Measurements from ENCODE around the gene HSF4. TPM values are rescaled to one million over a fixed set of nuclear protein-coding genes. Genes with fewer than 3 reads are reported as not detected.

Gene HSF4
- total RNA-seq, 1 experiment from 2014 or later, result 57.1 TPM

DNA sequence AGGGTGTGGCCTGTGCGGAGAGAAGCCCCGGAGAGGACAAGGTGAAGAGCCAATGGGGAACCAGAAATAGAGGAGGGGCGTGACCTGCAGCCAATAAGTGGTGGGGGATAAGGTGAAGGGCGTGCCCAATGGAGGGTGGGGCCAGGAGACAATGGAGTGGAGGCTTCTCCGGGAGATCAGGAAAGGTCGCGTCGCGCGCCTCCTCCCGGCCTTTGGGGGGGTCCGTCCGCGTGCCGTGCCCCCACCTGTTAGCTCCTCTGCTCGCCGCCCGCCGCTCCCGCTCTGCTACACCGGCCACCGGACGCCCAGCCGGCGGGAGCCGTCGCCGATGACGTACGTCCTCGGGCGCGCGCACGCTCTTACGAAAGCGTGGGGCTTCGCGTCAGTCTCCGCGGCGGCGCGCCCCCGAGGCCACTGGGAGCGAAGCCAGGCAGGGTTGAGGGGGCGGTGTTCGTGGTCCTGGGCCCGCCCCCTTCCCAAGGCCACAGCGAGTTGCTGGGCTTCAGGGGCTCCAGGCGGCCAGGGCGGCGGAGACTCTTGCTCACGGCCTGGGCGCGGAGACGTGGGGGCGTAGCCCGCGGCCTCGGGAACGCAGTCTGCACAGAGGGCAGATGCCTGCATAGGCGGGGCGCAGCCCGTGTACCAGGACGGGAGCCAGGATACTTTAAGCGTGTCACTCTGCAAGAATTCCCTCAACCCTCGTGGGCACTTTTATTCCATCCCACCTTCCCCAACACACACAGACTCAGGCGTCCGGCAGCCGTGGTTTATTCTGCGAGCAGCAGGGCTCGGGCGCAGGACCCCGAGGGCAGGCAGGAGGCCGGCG, 19.3 kb downstream of the HSF4 start, which contains the start of gene MATCAP1:
MATCAP1 (minus strand) TSS at position 337 of the 826 bp plus-strand sequence. CDS start 3,353 bp downstream, outside the sequence.
- TF ChIP-seq CTCF (IDR thresholded peaks at IDR 0.05; ENCODE audit: unreplicated experiment), result no peak
- peaks cover 12% of the 10 kb centered on the region for H3K27me3 Mint-ChIP-seq (ENCODE audit: unreplicated experiment)
- no peaks in the 10 kb centered on the region for H3K36me3 Mint-ChIP-seq (ENCODE audit: insufficient read depth, unreplicated experiment)
- intact Hi-C loops (cut with micrococcal nuclease; ENCODE audit: unreplicated experiment), result no loop called here
- H3K9me3 Mint-ChIP-seq (ENCODE audit: low read depth, unreplicated experiment), result no peaks in the 10 kb centered on the region
- BruUV-seq (replicated peaks), result TSS peak; percentile 71
- H3K4me1 Mint-ChIP-seq (ENCODE audit: low read depth, unreplicated experiment), result peaks cover 14% of the 10 kb centered on the region
- CTCF ChIA-PET, result interaction anchor here (0.5 to 2.3 kb wide), 4 partner anchors 10 to 213 kb away, joined by 3 to 23 read pairs (median 6); no protein-coding TSS in a partner anchor
- H3K4me3 Mint-ChIP-seq (ENCODE audit: low read depth, unreplicated experiment), result no peak within 1 kb of the TSS
- H3K27ac Mint-ChIP-seq (ENCODE audit: unreplicated experiment), result no peak within 1 kb of the TSS
- peak; percentile 97 for DNase-seq

- BruUV-seq (replicated peaks), result no TSS peak
- Mint-ChIP-seq H3K4me3 (ENCODE audit: low read depth, unreplicated experiment) (no peak overlapping the region), H3K9me3 (ENCODE audit: low read depth, unreplicated experiment) (no peaks in the 10 kb centered on the region), H3K4me1 (ENCODE audit: low read depth, unreplicated experiment) (peaks cover 10% of the 10 kb centered on the region), H3K36me3 (ENCODE audit: insufficient read depth, unreplicated experiment) (no peaks in the 10 kb centered on the region), H3K27me3 (ENCODE audit: unreplicated experiment) (peaks cover 12% of the 10 kb centered on the region), H3K27ac (ENCODE audit: unreplicated experiment) (no peak overlapping the region)
- TF ChIP-seq CTCF (IDR thresholded peaks at IDR 0.05; ENCODE audit: unreplicated experiment), result no peak
- no peak for DNase-seq
- intact Hi-C loops (cut with micrococcal nuclease; ENCODE audit: unreplicated experiment), result no loop called here
- CTCF ChIA-PET, result interaction anchor here (0.5 to 2.3 kb wide), 6 partner anchors 11 to 231 kb away, joined by 3 to 23 read pairs (median 6); no protein-coding TSS in a partner anchor
These were observed 20.0 kb downstream of the HSF4 start for GRCh38 chr16:67184453-67184994.

DNA sequence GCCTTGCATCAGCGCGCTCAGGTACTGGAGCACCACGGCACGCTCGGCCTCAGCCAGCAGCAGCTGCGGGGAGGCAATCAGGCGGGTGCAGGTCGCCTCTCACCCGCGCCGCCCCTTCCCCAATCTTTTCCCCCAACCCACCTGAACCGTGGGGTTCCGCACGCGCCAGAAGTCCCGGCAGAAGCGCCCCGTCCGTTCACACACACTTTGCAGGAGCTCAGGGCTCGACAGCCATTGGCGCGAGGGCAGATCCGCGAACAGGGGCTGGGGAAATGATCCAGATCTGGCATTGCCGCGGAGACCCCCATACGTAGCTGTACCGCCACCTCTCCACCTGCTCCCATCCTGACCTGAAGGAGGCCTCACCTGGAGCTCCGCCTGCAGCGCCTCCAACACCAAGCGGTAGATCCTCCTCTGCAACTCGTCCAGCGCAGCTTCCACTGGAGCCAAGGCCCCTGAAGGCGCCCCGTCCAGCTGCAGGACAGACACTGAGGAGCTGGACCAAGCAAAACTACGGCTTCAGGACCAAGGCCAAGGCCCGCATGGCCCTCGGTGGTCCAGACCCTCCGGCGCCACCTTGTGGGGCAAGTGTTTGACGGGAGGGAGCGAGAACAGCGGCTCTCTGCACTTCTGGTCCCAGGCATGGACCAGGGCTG, 20.6 kb downstream of the HSF4 start:
- DNase-seq, result peak; percentile 98
- H3K4me1 Mint-ChIP-seq (ENCODE audit: low read depth, unreplicated experiment), result peaks cover 10% of the 10 kb centered on the region
- intact Hi-C loops (cut with micrococcal nuclease; ENCODE audit: unreplicated experiment), result loop anchor here (1.0 to 5.0 kb wide), 3 partner anchors 168 to 238 kb away; no protein-coding TSS in a partner anchor
- H3K36me3 Mint-ChIP-seq (ENCODE audit: insufficient read depth, unreplicated experiment), result no peaks in the 10 kb centered on the region
- TF ChIP-seq CTCF (IDR thresholded peaks at IDR 0.05; ENCODE audit: unreplicated experiment), result peak; percentile 81
- no peak overlapping the region for H3K4me3 Mint-ChIP-seq (ENCODE audit: low read depth, unreplicated experiment)
- CTCF ChIA-PET, result interaction anchor here (0.8 to 2.3 kb wide), 8 partner anchors 11 to 231 kb away, joined by 3 to 23 read pairs (median 4); no protein-coding TSS in a partner anchor
- no peaks in the 10 kb centered on the region for H3K9me3 Mint-ChIP-seq (ENCODE audit: low read depth, unreplicated experiment)
- peaks cover 12% of the 10 kb centered on the region for H3K27me3 Mint-ChIP-seq (ENCODE audit: unreplicated experiment)
- H3K27ac Mint-ChIP-seq (ENCODE audit: unreplicated experiment), result no peak overlapping the region
- no TSS peak for BruUV-seq (replicated peaks)

DNA sequence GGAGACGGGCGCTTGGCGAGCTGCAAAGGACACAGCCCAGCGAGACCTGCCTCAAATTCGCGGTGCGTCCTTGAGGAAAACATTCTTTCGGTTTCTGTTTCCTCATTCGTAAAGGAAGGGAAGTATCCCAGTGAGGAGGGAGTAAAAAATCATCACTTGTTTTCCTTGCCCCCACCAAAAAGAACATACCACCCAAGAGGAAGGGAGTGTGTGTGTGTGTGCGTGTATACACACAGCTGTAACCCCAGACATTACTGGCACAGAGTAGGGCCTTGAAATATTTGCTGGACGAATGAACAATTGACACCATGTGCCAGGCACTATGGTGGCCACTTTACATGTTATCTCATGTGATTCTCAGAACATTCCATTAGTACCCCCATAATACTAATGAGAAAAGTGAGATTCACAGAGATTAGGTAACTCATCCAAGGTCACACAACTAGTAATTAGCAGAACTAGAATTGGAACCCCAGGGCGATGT, 21.1 kb downstream of the HSF4 start:
- CTCF ChIA-PET, result interaction anchor here (0.8 to 2.3 kb wide), 7 partner anchors 12 to 232 kb away, joined by 3 to 23 read pairs (median 4); no protein-coding TSS in a partner anchor
- no peak for TF ChIP-seq CTCF (IDR thresholded peaks at IDR 0.05; ENCODE audit: unreplicated experiment)
- DNase-seq, result no peak
- no peaks in the 10 kb centered on the region for H3K9me3 Mint-ChIP-seq (ENCODE audit: low read depth, unreplicated experiment)
- no TSS peak for BruUV-seq (replicated peaks)
- intact Hi-C loops (cut with micrococcal nuclease; ENCODE audit: unreplicated experiment), result loop anchor here (1.0 to 5.0 kb wide), 3 partner anchors 168 to 238 kb away; no protein-coding TSS in a partner anchor
- H3K36me3 Mint-ChIP-seq (ENCODE audit: insufficient read depth, unreplicated experiment), result no peaks in the 10 kb centered on the region
- H3K4me3 Mint-ChIP-seq (ENCODE audit: low read depth, unreplicated experiment), result no peak overlapping the region
- H3K27me3 Mint-ChIP-seq (ENCODE audit: unreplicated experiment), result peaks cover 12% of the 10 kb centered on the region
- peaks cover 10% of the 10 kb centered on the region for H3K4me1 Mint-ChIP-seq (ENCODE audit: low read depth, unreplicated experiment)
- H3K27ac Mint-ChIP-seq (ENCODE audit: unreplicated experiment), result no peak overlapping the region

Measured in Calu3 (cell line).